Fibroblast of skin of left quadriceps (primary cell): ENCODE results near the gene FGFRL1.

Experiments
- DNase-seq, 2 experiments: peaks; one replicate each; pipeline ENCODE4 v3.0.0-alpha.2; 2013; ENCODE audit warnings: low read depth in 2 of 2

FGFRL1 gene

DNA sequence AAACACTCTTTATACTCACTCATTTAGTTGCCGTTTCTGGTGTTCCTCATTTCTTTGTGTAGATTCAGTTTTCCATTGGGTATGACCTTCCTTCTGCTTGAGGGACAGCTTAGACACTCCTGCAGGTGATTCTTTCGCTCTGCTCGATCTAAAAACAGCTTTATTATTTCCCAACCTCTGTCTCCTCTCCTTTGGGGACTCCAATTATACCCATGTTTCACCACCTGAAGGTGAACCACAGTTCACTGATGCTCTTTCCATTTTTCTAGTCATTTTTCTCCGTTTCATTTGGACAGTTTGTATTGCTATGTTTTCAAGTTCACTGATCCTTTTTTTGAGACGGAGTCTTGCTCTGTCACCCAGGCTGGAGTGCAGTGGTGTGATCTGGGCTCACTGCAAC lies 4.6 kb upstream of the FGFRL1 start:
- no peak for DNase-seq

DNA sequence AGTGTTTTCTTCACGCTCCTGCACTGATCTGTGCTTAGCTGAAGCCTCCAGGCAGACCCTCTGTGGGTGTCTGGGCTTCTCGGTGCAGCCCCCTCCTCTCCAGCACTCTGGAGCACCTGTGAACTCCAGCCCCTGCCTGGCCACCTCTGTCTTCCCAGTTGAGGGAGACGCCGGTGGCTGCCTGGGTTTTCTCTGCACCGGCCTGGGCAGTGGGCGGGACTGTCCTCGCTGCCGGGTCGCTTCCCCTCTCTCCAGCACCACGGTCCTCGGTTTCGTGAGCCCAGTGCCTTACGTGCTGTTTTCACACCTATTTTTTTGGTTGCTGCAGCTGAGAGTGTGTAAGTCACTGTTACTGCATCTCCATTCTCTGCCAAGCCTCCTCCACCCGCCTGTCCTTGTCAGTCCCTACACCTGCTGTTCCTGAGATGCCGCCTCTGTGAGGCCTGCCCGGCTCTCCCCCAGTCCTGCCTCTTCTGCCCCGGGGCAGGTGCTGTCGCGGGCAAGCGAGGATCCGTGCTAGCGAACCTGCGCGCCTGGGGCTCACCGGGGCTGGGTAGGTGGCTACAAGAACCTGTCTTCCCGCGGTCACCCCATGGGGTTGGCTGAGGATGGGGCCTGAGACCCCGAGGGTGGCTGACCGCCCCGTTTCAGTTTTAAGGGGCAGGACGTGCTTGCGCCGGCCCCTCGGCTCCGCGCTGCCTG lies 2.4 kb upstream of the FGFRL1 start:
- DNase-seq, result no peak

DNA sequence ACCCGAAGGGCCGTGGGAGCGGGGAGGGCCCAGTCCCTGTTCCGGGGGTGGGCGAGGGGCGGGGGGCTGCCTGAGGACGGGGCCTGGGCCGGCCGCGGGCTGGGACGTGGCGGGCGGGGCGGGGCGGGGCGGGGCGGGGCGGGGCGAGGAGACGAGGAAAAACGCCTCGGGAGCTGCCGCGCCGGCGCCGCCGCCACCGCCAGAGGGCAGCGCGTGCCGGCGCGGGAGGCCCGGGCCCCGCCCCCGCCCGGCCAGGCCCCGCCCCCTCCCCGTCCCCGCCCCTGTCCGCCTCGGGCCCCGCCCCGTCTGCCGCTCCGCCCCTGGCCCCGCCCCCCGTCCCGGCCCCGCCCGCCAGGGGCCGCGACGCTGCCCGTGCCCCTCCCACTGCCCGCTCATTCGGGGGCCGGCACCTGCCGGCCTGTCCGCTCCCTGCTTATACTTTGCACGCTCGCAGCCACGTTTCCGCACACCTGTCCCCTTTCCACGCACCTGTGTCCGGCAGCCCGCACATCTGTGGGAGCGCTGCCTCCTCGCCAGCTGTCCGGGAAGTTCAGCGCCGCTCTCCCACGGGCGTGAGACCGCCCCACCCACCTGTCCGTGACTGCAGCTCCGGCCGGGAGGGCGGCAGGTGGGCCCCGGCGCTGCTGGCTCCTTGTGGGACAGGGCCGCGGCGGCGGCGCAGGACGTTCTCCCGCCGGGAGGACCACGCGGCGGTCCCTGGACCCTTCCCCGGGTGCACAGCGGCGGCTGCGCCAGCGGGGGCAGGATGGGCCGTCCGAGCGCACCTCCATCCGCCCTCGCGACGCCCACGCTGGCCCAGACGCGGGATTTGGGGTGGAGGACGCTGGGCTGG lies 1.7 kb upstream of the FGFRL1 start:
- no peak for DNase-seq

DNA sequence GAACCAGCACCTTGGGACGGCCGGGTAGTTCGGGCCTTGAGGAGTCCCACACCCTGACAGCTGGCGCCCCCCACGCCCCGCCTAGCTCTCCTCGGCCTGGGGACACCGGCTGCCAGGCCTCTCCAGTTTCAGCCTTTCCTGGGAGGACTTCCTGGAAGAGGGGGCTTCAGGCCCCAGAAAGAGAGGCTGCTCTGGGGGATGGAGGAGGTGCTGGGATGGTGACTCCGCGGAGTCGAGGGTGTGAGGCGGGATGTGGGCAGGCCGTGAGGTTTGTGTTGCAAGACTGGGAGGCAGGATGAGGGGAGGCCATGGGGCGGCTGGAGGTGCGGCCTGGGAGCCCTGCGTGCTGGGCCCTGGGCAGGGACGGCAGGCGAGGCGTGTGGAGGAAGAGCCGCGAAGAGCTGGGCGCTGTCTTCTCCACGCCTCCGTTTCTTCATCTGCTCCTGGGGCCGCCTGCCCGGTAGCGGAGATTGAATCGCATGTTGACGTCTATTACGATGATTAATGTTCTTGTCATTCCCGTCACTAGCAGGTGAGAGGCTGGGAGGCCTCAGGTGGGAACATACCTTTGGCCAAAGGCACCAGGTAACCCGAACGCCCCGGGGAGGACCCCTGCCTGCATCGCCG lies 918 bp upstream of the FGFRL1 start:
- DNase-seq, result peak; percentile 32 to 42

DNA sequence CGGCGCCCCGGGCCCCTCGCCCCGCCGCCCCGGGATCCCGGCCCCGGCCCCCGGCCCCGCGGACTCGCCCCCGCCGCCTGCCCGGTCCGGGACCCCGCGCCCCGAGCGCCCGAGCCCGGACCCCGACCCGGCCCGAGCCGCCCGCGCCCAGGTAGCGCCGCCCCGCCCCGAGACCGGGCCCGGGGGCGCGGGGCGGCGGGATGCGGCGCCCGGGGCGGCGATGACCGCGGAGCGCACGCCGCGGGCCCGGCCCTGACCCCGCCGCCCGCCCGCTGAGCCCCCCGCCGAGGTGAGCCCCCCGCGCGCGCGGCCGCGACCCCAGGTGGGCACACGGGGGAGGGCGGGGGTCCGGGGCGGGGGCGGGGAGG lies 224 bp downstream of the FGFRL1 start:
- no peak for DNase-seq

DNA sequence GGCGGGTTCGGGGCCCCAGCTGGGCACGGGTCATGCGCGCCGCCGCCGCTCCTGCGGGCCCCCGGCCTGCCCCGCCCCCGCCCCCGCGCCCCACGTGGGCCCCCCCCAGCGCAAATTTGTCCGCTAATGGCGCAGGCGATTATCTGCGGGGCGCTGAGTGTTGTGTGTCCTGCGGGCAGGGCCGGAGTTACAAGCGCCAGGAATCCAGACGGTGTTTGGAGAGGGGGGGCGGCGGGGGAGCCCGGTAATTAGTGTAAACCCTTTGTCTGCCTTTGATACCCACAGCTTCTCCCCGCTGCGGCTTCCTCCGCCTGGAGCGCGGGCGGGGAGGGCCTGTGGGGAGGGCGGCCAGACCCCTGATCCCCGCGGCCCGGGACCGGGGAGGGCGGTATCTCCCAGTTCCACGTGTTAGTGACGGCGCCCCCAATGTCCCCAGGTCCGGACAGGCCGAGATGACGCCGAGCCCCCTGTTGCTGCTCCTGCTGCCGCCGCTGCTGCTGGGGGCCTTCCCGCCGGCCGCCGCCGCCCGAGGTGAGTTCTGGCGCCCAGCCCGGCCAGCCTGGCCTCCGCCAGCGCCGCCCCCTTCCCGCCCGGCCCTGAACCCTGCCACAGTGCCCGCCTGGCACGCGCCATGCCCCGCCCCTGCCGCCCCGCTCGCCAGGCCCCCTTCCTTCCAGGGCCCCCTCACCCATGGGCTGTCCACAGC lies 761 bp downstream of the FGFRL1 start:
- DNase-seq, result no peak

DNA sequence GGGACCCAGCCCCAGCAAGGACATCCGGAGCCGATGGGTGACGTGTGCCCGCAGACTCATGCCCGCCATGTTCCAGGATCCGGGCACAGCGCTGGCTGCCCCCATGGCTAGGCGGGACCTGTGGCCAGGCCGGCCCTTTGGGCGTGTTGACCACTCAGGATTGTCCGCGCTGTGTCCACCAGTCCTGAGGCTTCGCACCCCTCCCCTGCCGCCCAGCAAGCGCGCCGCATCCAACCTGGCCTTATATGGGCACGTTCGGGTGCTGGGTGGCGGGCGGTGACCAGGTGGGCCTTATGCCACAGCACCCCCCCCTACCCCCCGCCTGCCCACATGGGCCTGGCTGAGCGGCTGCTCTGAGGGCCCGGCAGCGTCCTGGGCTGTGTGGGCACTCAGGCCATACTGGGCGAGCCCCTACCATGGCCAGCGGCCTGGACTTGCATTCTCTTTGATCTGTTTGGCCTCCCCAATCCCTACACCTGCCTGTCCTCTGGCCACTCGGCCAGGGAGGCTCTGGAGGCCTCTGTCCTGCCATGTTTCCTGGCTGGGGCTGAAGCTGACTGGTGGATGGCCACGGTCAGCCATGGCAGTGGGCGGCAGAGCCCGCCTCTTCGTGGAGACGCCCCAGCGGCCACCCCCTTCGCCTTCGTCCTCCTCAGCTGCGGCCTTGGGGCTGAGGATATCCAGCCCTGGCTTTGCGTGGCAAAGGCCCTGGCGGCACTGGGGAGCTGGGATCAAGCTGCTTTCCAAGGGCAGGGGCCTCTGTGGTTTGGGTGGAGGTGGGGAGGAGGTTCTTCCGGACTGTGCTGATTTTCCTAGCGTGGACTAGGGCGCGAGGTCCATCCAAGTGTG lies 2.0 kb downstream of the FGFRL1 start:
- DNase-seq, result no peak

DNA sequence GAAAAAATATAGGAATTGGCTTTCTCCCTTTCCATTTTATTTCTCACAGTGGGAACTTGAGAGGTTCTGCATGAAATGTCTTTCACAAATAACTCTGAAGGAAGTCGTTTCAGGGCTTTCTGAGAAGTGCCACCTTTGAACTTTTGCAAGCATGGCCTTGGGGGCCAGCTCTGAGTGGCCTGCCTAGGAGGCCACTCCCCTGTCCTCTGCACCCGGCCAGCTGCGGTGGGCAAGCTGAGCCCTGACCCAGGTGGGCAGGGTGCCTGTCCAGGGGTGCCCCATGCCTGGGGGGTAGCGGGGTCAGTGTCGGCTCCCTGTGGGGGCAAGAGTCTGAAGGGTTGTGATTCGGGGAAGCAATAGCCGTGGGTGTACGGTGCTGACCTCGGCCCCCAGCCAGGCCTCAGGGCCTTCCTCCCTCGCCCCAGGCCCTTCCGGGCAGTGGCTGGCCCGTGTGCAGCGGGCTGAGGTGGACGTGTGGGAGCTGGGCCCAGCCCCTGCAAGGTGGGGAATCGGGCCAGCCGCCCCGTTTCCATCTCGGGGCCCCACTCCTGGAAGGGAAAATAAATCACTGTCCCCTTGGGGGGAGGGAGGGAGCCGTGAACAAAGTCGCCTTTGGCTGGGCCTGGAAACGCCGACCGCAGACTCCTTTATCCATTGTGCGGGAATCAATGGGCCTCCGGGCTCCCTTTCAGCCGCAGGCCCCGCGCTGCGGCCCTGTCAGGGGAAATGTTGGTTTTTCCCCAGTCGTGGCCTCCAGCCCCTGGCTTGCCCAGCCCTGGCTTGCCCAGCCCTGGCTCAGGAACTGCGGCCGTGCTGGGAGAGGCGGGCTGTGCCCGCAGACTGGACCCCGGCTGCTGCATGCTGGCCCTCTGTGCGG lies 3.1 kb downstream of the FGFRL1 start:
- DNase-seq, result no peak

DNA sequence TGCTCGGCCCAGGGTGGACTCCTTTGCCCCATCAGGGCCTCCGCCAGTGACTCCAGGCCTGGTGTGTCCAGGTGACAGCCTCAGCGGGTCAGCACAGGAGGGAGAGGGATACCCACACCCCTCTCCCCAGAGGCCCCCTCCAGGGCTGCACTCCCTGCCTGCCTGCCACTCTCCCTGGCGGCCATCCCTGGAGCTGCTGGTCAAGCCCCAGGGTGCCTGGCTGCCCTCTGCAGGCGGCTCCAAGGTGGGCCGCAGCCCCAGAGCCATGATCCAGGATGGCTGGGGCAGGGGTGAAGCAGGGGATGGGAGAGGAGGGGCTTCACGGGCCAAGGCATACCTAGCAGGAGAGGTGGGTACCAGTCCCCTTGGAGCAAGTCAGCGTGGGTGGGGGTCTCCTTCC lies 3.8 kb downstream of the FGFRL1 start:
- no peak for DNase-seq

DNA sequence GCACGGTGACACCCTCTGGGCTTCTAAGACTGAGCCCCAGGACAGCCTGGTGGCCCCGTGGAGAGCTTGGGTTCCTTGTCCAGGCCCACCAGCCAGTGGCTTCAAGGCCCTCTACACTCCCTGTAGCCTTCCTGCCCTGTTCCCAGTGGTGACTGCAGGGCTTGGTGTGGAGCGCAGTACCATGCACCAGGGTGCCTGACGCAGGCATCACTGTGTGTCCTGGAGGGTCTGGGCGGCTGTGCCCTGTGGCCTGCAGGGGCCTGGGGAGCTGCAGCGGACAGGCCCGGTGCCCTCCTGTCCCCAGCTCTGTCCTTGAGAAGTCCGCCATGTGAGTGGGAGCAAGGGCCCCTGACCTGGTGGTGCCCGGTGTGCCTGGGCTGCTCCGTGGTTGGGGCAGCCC lies 4.3 kb downstream of the FGFRL1 start:
- DNase-seq, result no peak

DNA sequence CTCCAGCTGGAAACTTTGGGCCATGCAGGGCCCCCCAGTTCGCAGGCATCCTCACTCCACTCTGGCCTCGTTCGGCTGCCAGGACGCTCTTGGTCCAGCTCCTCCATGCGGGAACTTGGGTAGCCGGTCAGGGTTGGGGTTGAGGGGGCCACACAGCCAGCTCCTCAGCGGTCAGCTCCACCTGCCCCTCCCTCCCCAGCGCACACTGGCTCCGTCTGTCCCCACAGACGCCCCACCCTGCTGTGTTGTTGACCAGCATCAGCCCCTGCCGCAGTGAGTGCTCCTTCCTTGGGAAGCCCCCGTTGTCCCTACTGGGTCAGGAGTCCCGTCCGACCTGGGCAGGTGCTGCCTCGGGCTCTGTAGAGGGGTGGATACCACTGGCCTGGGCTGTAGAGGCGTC lies 5.8 kb downstream of the FGFRL1 start:
- DNase-seq, result no peak

DNA sequence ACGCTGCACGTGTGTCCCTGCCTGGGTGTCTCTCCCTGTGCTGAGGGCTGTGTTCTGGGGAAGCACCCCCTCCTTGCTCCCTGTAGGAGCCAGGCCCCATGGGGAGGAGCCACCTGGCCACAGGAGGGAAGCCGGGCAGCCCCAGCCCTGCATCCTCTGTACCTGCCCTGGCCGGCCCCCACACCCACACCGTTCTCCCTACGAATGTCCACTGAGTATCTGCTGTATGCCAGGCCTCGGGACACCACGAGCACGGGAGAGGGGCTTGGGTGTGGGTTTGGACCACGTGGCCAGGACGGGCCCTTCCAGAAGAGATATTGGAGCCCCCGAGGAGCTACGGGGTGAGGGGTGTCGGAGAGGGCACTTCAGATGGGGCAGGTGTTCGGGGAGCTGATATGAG lies 6.3 kb downstream of the FGFRL1 start:
- DNase-seq, result no peak

DNA sequence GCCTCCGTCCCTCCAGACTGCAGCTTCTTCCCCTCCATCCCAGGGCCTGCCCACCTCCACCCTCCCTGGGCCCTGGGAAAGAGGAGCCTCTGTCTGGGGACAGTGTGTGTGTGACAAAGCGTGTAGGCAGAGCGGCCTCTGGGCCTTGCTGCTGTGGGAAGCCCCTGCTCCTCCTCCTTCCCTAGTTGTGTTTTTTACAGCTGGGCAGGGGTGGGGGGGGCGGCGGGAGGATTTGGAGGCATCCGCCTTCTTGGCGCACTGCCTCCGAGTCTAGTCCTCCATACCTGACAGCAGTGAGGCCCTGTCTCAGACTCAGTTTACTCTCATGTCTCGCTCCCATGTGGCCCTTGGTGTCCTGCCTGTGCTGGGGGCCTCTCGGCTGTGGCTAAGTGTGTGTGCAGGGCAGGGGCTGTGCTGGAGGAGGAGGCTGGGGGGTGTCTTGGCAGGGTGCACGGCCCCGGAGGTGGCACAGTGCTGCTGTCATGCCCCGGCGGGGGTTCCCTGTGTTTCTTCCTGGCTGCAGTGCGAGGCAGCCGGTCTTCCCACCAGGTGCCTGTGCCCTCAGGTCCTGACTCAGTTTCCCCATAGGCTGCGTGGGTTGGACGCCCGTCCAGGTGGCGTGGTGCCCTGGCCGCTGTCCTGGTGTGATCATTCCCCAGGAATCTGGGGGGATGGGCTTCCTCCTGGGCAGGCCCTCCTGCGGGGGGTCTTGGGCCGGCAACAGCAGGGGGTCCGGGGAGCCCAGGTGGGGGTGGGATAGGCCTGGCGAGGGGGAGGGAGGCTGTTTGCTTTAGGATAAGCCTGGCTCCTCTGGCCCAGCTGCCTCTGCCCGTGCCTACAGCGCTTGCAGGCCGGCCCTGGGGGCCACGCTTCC lies 7.0 kb downstream of the FGFRL1 start:
- DNase-seq, result no peak

DNA sequence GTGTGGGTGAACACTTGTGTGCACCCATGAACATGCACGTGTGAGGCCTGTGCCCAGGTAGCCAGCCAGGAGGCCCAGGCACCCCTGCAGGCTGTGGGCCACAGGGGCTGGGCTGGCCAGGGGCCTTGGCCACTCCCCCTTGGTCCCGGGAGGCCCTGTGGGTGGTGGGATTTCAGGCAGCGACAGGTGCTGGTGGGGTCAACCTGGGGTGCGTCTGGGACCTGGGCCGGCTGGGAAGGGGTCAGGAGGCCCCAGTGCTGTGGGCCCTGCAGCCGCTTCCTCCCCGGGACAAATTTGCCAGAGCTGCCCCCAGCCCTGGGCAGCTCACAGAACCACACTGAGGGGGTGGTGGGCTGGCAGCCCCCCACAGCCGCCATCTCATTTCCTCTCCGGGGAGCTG lies 7.9 kb downstream of the FGFRL1 start:
- DNase-seq, result no peak

DNA sequence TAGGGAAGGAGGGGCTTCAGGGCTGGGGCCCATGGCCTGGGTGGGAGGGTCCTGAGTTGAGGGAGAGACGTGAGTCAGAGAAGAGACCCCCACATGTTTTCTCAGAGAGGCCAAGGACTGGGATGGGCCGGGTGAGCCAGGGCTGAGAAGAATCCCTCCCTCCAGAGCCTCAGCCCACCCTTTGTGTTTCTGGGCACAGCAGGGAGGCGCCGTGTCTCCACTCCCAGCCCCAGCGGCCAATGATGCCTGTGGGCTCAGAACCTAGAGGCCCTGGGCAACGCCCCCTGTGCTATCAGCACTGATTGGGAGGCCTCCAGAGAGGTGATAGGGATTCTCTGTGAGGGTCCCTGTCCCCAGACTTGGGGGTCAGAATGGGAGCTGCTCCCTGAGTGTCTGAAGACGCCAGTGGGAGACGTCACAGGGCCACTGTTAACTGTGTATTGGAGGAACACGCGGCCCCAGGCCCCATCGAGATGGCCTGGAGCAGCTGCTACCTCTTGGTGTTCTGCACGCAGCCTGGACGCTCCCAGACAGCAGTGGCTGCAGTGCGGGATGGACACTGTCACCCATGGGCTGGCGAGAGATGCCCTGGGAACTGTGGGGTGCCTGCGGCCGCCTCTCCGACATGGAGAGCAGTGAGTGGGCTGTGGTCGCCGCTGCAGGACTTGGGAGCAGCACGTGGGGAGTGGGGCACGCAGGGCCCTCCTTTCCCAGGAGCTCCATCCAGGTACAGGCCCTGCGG lies 8.5 kb downstream of the FGFRL1 start:
- no peak for DNase-seq

DNA sequence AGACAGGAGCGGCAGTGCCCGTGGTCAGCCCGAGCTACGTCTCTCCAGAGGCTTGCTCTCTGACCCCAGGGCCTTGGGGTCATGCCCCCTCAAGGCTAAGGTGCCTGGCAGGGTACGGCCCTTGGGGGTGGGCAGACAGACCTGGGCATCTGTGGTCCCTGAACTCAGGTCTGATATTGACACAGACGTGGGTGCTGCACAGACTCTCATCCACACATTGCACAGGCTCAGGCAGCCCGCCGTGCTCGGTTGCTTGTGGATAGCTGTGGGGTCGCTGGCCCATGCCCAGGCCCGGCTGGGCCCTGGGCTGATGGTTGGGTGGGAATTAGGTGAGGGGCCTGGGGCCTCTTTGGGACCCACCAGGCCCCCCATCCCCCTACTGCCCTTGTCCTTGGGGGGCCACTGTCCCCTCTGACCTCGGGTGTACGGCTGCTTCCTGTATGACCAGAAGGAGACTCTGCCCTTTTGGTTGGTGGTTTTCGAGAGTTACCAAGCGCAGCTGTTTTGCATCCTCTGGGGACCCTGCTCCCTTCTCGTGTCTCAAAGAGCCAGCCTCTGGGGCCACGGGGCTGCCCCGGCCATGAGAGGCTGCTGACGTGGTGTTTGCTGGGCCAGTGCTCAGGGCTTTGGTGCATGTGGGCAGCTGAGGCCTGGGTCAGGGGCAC lies 10.1 kb downstream of the FGFRL1 start:
- DNase-seq, result no peak

DNA sequence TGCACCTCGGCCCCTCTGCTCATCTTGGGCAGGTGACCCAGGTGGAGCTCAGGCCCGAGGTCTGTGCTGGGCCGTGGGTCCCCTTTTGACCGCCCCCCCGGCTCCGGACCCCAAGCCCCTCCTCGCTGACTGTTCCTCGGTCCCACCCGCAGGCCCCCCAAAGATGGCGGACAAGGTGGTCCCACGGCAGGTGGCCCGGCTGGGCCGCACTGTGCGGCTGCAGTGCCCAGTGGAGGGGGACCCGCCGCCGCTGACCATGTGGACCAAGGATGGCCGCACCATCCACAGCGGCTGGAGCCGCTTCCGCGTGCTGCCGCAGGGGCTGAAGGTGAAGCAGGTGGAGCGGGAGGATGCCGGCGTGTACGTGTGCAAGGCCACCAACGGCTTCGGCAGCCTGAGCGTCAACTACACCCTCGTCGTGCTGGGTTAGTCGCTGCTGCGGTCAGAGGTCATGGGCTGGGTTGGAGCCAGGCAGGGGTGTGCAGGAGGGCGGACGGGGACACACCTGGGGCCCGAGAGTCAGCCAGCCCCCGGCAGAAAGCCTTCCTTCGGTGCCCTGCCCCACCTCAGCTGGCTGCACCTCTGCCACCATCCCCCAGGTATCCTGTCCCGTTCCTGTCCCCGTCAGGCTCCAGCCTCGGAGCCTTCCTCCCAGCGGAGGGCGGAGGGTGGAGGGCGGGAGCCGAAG lies 10.8 kb downstream of the FGFRL1 start:
- DNase-seq, result no peak

DNA sequence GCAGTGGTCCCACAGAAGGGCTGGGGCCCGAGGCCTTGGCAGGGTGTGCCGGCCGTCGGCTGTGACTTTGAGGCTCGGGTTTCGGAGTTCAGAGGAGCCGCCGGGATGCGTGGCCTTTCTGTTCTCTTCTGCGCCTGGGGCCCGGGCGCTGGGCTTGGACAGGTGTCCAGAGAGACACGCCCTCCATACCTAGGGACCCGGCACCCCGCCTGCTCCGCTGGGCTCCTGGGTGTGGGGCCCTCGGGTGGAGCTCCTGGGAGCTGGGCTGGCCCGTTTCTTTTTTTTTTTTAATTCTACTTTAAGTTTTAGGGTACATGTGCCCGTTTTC lies 11.3 kb downstream of the FGFRL1 start:
- DNase-seq, result no peak
